IMR-90 (cell line): ENCODE measurements around the gene LRIT2. TPM values are rescaled to one million over a fixed set of nuclear protein-coding genes. Genes with fewer than 3 reads are reported as not detected.

Experiments
- ATAC-seq: fragments of 200-7000 bp; cut with Tn5 transposase; 2 replicates; pipeline ENCODE4 v1.9.1; 2020; ENCODE audit warnings: low read depth, mild to moderate bottlenecking, moderate library complexity
- BruUV-seq: library from RNA; stranded (reverse); fragments of 400-500 nt; replicated peaks from 2 replicates; lab custom pipeline; 2021; lab: Mats Ljungman, UMichigan
- CTCF ChIA-PET: fragments of 300-600 bp; formaldehyde crosslinking; extraction: SDS; loops from one replicate; lab custom pipeline; 2021; ENCODE audit warnings: antibody characterized with exemption; lab: Yijun Ruan, JAX
- POLR2A ChIA-PET: fragments of 300-600 bp; sonication (Branson Sonifier 250); formaldehyde crosslinking; loops from one replicate; lab custom pipeline; 2022; ENCODE audit warnings: antibody characterized with exemption; ENCODE audit not compliant: unreplicated experiment; lab: Charles Lee
- DNase-seq: peaks from one replicate; pipeline ENCODE4 v3.0.0; 2013
- H2AFZ ChIP-seq: replicated peaks from 2 replicates; pipeline ENCODE3; 2013; ENCODE audit warnings: low read length, mild to moderate bottlenecking; ENCODE audit not compliant: poor library complexity
- H2AK5ac ChIP-seq: 2 replicates; pipeline ENCODE4 v1.6.1; 2013; ENCODE audit warnings: low read depth, low read length, inconsistent platforms
- H2AK9ac ChIP-seq: replicated peaks from 2 replicates; pipeline ENCODE3; 2013; ENCODE audit warnings: mild to moderate bottlenecking, low read depth, low read length, moderate library complexity; ENCODE audit not compliant: poor library complexity
- H2BK120ac ChIP-seq: 2 replicates; pipeline ENCODE4 v1.6.1; 2013; ENCODE audit warnings: low read depth, low read length, inconsistent platforms
- H2BK15ac ChIP-seq: 3 replicates; pipeline ENCODE4 v1.6.1; 2013; ENCODE audit warnings: low read depth, low read length, inconsistent platforms
- H2BK20ac ChIP-seq: 2 replicates; pipeline ENCODE4 v1.6.1; 2013; ENCODE audit warnings: low read depth, mild to moderate bottlenecking, inconsistent platforms, low read length, moderate library complexity
- H2BK5ac ChIP-seq: 2 replicates; pipeline ENCODE4 v1.6.1; 2013; ENCODE audit warnings: mild to moderate bottlenecking, low read depth, low read length, inconsistent platforms; ENCODE audit not compliant: poor library complexity, severe bottlenecking
- H3K14ac ChIP-seq: replicated peaks from 2 replicates; pipeline ENCODE4 v1.6.1; 2013; ENCODE audit warnings: low read depth, low read length, inconsistent platforms
- H3K18ac ChIP-seq: 2 replicates; pipeline ENCODE4 v1.6.1; 2013; ENCODE audit warnings: low read depth, low read length, control low read depth
- H3K23ac ChIP-seq: 2 replicates; pipeline ENCODE4 v1.6.1; 2013; ENCODE audit warnings: low read depth, low read length, inconsistent platforms
- H3K27ac ChIP-seq: 2 replicates; pipeline ENCODE4 v1.5.1; 2013; ENCODE audit warnings: mild to moderate bottlenecking, control low read depth, low read length; ENCODE audit not compliant: insufficient read depth
- H3K27me3 ChIP-seq: 2 replicates; pipeline ENCODE4 v1.6.1; 2013; ENCODE audit warnings: low read length; ENCODE audit not compliant: control insufficient read depth, insufficient read depth
- H3K36me3 ChIP-seq: 2 replicates; pipeline ENCODE4 v1.6.1; 2013; ENCODE audit warnings: low read length, mixed read lengths; ENCODE audit not compliant: control insufficient read depth, insufficient read depth
- H3K4ac ChIP-seq: 2 replicates; pipeline ENCODE4 v1.6.1; 2013; ENCODE audit warnings: low read depth, low read length, inconsistent platforms
- H3K4me1 ChIP-seq: 2 replicates; pipeline ENCODE4 v1.6.1; 2013; ENCODE audit warnings: low read length, mixed read lengths; ENCODE audit not compliant: control insufficient read depth, insufficient read depth
- H3K4me2 ChIP-seq: 2 replicates; pipeline ENCODE4 v1.6.1; 2013; ENCODE audit warnings: low read depth, mild to moderate bottlenecking, control low read depth, low read length, moderate library complexity
- H3K4me3 ChIP-seq: 2 replicates; pipeline ENCODE4 v1.5.1; 2013; ENCODE audit warnings: low read depth, mild to moderate bottlenecking, control low read depth, low read length, moderate library complexity; ENCODE audit not compliant: insufficient read depth
- H3K56ac ChIP-seq: 2 replicates; pipeline ENCODE4 v1.6.1; 2013; ENCODE audit warnings: low read length, inconsistent platforms; ENCODE audit not compliant: insufficient read depth; ENCODE audit errors: extremely low read depth
- H3K79me1 ChIP-seq, 2 experiments: 2 replicates each; pipeline ENCODE4 v1.6.1; 2013; ENCODE audit warnings: low read length in 2 of 2, inconsistent platforms in 1 of 2, low read depth in 1 of 2
- H3K9ac ChIP-seq: 2 replicates; pipeline ENCODE4 v1.6.1; 2013; ENCODE audit warnings: low read depth, low read length, control low read depth
- H3K9me1 ChIP-seq: 2 replicates; pipeline ENCODE4 v1.6.1; 2013; ENCODE audit warnings: low read length, inconsistent platforms; ENCODE audit not compliant: insufficient read depth
- H3K9me3 ChIP-seq: 2 replicates; pipeline ENCODE4 v1.6.1; 2013; ENCODE audit warnings: low read length; ENCODE audit not compliant: control insufficient read depth, insufficient read depth
- H4K20me1 ChIP-seq: 2 replicates; pipeline ENCODE4 v1.6.1; 2013; ENCODE audit warnings: low read length, inconsistent platforms; ENCODE audit not compliant: insufficient read depth
- H4K5ac ChIP-seq: 2 replicates; pipeline ENCODE4 v1.6.1; 2013; ENCODE audit warnings: mild to moderate bottlenecking, low read depth, low read length, control low read depth
- H4K8ac ChIP-seq, 2 experiments: 2 replicates each; pipeline ENCODE4 v1.6.1; 2013; ENCODE audit warnings: low read depth in 2 of 2, low read length in 2 of 2, control low read depth in 1 of 2, inconsistent platforms in 1 of 2
- H4K91ac ChIP-seq: 2 replicates; pipeline ENCODE4 v1.6.1; 2013; ENCODE audit warnings: low read depth, low read length, inconsistent platforms; ENCODE audit not compliant: insufficient read depth
- CHD1 ChIP-seq: IDR thresholded peaks from 2 replicates; pipeline ENCODE4 v1.6.1; 2012; ENCODE audit warnings: low read depth, low read length, improper control_type of control experiment
- CTCF ChIP-seq: conservative IDR thresholded peaks from 2 replicates; pipeline ENCODE4 v1.5.1; 2012; ENCODE audit warnings: mild to moderate bottlenecking, low read depth, low read length, improper control_type of control experiment
- MAFK ChIP-seq: IDR thresholded peaks from 2 replicates; pipeline ENCODE4 v1.6.1; 2012; ENCODE audit warnings: low read depth, low read length, improper control_type of control experiment
- MAZ ChIP-seq: IDR thresholded peaks from 2 replicates; pipeline ENCODE4 v1.6.1; 2012; ENCODE audit warnings: low read depth, mild to moderate bottlenecking, low read length, improper control_type of control experiment, moderate library complexity, borderline replicate concordance
- MXI1 ChIP-seq: IDR thresholded peaks from 2 replicates; pipeline ENCODE4 v1.6.1; 2012; ENCODE audit warnings: low read depth, mild to moderate bottlenecking, low read length, moderate library complexity, borderline replicate concordance
- RAD21 ChIP-seq: IDR thresholded peaks from 2 replicates; pipeline ENCODE4 v1.6.1; 2012; ENCODE audit warnings: low read length, improper control_type of control experiment
- RFX5 ChIP-seq: IDR thresholded peaks from 2 replicates; pipeline ENCODE4 v1.8.0; 2012; ENCODE audit warnings: low read depth, mild to moderate bottlenecking, low read length, moderate library complexity
- WGBS, 2 experiments: methylation state at CpG; one replicate each; pipeline versions ENCODE4 v1.1.5 to v1.1.7; 2013; ENCODE audit warnings: missing lambda C conversion rate in 2 of 2; ENCODE audit not compliant: insufficient read length in 1 of 2; ENCODE audit errors: extremely low coverage in 2 of 2; 5-methylcytosine and 5-hydroxymethylcytosine counted together
- dilution Hi-C: fragments of 300-500 bp; cut with HindIII; formaldehyde crosslinking; loops from one replicate; pipeline ENCODE4 v1.14.3; 2018; ENCODE audit warnings: low sequenced_read_pairs; ENCODE audit not compliant: unreplicated experiment
- in situ Hi-C: fragments of 300-500 bp; cut with MboI; formaldehyde crosslinking; loops from 3 replicates; pipeline ENCODE4 v1.14.3; 2019; ENCODE audit warnings: low sequenced_read_pairs, inconsistent platforms, mixed read lengths
- intact Hi-C: fragments of 100-400 bp; cut with micrococcal nuclease; formaldehyde crosslinking; loops from 2 replicates; pipeline ENCODE4 v1.10.0; 2022
- polyA plus RNA-seq, 3 experiments: library from polyadenylated mRNA; depleted of rRNA; stranded (reverse); fragments of >200 nt; gene quantifications; 2 replicates each; pipeline ENCODE4 v1.2.3, GENCODE V29; 2012; ENCODE audit warnings: low replicate concordance in 1 of 3
- total RNA-seq: library from RNA; depleted of rRNA; stranded (reverse); fragments of >200 nt; gene quantifications from 2 replicates; pipeline ENCODE4 v1.2.3, GENCODE V29; 2012
- TF ChIP-seq, protein P1 (sequence below): fragments of 150-350 bp; IDR thresholded peaks from 2 replicates; pipeline ENCODE4 v1.6.1; 2016; ENCODE audit warnings: low read depth, mild to moderate bottlenecking, low read length, moderate library complexity, borderline replicate concordance

Gene LRIT2
- total and polyA plus RNA-seq, 2 of the 4 experiments (the other 2 are of a cell fraction): not detected

GRCh38 chr10:84236807-84237198 lies 11.5 kb upstream of the LRIT2 start:
- H4K5ac ChIP-seq: no peak overlapping the region
- no peak overlapping the region for H2BK20ac ChIP-seq
- no peaks in the 10 kb centered on the region for H3K79me1 ChIP-seq
- H3K9me3 ChIP-seq: no peaks in the 10 kb centered on the region
- H3K27ac ChIP-seq: no peak overlapping the region
- no peak overlapping the region for H3K4me2 ChIP-seq
- in situ Hi-C loops: no loop called here
- H3K18ac ChIP-seq: no peak overlapping the region
- H4K8ac ChIP-seq: no peak overlapping the region
- TF ChIP-seq CHD1: no peak
- no peak for TF ChIP-seq MAZ
- no peak for TF ChIP-seq MXI1
- TF ChIP-seq RAD21: no peak
- no peak for TF ChIP-seq CTCF
- TF ChIP-seq MAFK: no peak
- TF ChIP-seq, protein P1, sequence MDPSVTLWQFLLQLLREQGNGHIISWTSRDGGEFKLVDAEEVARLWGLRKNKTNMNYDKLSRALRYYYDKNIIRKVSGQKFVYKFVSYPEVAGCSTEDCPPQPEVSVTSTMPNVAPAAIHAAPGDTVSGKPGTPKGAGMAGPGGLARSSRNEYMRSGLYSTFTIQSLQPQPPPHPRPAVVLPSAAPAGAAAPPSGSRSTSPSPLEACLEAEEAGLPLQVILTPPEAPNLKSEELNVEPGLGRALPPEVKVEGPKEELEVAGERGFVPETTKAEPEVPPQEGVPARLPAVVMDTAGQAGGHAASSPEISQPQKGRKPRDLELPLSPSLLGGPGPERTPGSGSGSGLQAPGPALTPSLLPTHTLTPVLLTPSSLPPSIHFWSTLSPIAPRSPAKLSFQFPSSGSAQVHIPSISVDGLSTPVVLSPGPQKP: no peak
- TF ChIP-seq RFX5: no peak
- DNase-seq (no peak), ATAC-seq (no peak)
- H3K14ac ChIP-seq: no peak overlapping the region
- H3K4me1 ChIP-seq: no peaks in the 10 kb centered on the region
- intact Hi-C loops: no loop called here
- H3K9ac ChIP-seq: no peak overlapping the region
- no peak overlapping the region for H3K4me3 ChIP-seq
- H3K23ac ChIP-seq: no peak overlapping the region
- H2AK5ac ChIP-seq: no peak overlapping the region
- H4K91ac ChIP-seq: no peak overlapping the region
- peaks cover 11% of the 10 kb centered on the region for H3K27me3 ChIP-seq
- H3K36me3 ChIP-seq: no peaks in the 10 kb centered on the region
- no TSS peak for BruUV-seq
- WGBS, 2 experiments: 50% methylated on average over 1 of the region's 6 CpGs; no CpG with 5 or more reads in 1 of the 2 experiments
- H2BK120ac ChIP-seq: no peak overlapping the region
- POLR2A ChIA-PET: no interaction called here
- dilution Hi-C loops: no loop called here
- no peak overlapping the region for H3K56ac ChIP-seq
- H2AK9ac ChIP-seq: no peak overlapping the region
- no peak overlapping the region for H2AFZ ChIP-seq
- H3K4ac ChIP-seq: no peak overlapping the region
- no peaks in the 10 kb centered on the region for H3K9me1 ChIP-seq
- no peak overlapping the region for H2BK15ac ChIP-seq
- no peaks in the 10 kb centered on the region; the same call in 1 of the 2 replicates for H4K20me1 ChIP-seq
- CTCF ChIA-PET: interaction anchor here (1.2 kb wide), 2 partner anchors 13 to 20 kb away, joined by 3 read pairs; no protein-coding TSS in a partner anchor
- no peak overlapping the region for H2BK5ac ChIP-seq
